Dendritic cell treated with granulocyte-macrophage colony-stimulating factor and Interleukin-4, amounts not matched to agents 40 ng/mL and 50 ng/mL, for 4 days (primary cell): ENCODE measurements around the gene LCN1.

Experiments used
- H3K27ac Mint-ChIP-seq: one replicate; pipeline ENCODE4 v1.8.0; 2022; ENCODE audit warnings: mild to moderate bottlenecking, mixed read lengths
- H3K27me3 Mint-ChIP-seq: one replicate; pipeline ENCODE4 v1.8.0; 2022; ENCODE audit warnings: mild to moderate bottlenecking, mixed read lengths
- H3K36me3 Mint-ChIP-seq: one replicate; pipeline ENCODE4 v1.8.0; 2022; ENCODE audit warnings: low read depth, mixed read lengths
- H3K4me1 Mint-ChIP-seq: one replicate; pipeline ENCODE4 v1.8.0; 2022; ENCODE audit warnings: low read depth, mixed read lengths
- H3K4me3 Mint-ChIP-seq: one replicate; pipeline ENCODE4 v1.8.0; 2022; ENCODE audit warnings: mild to moderate bottlenecking, moderate library complexity, mixed read lengths
- H3K9me3 Mint-ChIP-seq: one replicate; pipeline ENCODE4 v1.8.0; 2022; ENCODE audit warnings: mixed read lengths
- intact Hi-C: fragments of 100-400 bp; cut with micrococcal nuclease; formaldehyde crosslinking; loops from one replicate; pipeline ENCODE4 v1.15.0; 2022

LCN1 gene

DNA sequence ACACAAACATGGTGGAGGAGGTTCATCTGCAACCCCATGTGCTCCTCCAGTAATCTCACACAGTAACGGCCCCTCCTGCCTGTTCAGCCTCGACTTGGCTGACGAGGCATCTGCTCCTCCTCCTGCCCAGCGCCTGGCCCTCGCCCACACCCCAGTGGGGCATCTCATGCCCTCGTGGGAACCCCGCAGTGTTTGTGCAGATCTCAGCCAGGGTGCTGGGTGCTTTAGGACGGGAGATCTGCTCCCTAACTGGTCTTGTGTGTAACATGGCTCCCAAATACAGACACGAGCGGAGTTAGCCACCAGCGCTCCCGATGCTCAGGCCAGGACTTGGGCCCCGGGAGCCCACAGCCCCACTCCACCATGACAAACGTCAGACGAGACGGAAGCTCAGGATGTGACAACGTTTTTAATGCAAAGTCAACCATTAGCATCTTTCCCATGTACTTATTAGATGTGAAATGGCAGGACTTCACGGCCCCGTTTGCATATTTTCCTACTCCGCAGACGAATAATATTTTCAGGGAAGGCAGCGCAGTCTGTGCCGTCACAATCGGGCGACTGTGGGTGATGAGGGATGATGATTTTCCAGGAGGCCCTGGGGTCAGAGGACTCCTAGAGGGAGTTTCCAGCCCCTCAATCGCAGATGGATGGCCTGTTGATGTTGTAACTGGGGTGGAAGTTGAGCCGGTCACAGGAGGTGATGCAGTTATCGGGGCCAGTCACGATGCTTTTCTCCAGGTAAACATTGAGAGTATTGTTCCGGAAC lies 26.3 kb upstream of the LCN1 start:
- Mint-ChIP-seq H3K4me3 (no peak overlapping the region), H3K27ac (no peak overlapping the region), H3K36me3 (peaks cover 10% of the 10 kb centered on the region), H3K4me1 (peaks cover 4% of the 10 kb centered on the region), H3K27me3 (peaks cover 20% of the 10 kb centered on the region), H3K9me3 (no peaks in the 10 kb centered on the region)
- intact Hi-C loops = no loop called here

DNA sequence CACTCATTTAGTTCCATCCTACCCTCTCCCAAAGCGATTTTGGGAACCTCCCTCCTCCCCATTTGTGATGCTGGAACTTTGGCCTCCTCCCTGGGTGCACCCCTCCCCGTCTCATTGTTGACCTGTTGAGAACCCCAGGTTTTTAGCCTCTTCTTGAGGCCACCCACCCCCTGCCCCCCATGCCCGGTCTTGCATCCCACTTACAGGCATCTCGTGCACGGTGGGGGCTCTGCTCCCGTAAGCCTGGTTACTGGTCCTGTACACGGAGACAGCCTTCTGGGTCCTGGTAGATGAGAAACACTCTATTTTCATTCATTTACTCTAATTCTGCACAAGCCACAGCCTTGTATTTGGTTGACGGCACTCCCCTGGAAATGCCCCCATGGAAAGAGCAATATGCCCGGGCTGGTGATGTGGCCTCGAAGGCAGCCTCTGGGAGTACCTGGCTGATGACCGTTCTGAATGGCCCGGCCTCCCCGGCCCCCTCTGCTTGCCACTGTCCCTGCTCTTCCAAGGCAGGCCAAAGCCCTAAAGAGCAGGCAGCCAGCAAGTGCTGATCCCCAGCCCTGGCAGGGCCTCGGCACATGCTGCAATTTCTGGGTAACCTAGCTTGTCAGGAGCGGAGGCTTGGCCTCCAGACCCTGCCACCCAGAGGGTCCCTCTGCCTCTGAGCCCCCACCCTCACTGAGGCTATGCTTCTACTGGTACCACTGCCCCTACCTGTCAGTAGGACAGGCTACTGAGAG lies 22.7 kb upstream of the LCN1 start:
- H3K9me3 Mint-ChIP-seq = no peaks in the 10 kb centered on the region
- peaks cover 30% of the 10 kb centered on the region for H3K36me3 Mint-ChIP-seq
- H3K27ac Mint-ChIP-seq = no peak overlapping the region
- intact Hi-C loops = no loop called here
- no peak overlapping the region for H3K4me3 Mint-ChIP-seq
- H3K27me3 Mint-ChIP-seq = peaks cover 20% of the 10 kb centered on the region
- H3K4me1 Mint-ChIP-seq = peaks cover 25% of the 10 kb centered on the region

DNA sequence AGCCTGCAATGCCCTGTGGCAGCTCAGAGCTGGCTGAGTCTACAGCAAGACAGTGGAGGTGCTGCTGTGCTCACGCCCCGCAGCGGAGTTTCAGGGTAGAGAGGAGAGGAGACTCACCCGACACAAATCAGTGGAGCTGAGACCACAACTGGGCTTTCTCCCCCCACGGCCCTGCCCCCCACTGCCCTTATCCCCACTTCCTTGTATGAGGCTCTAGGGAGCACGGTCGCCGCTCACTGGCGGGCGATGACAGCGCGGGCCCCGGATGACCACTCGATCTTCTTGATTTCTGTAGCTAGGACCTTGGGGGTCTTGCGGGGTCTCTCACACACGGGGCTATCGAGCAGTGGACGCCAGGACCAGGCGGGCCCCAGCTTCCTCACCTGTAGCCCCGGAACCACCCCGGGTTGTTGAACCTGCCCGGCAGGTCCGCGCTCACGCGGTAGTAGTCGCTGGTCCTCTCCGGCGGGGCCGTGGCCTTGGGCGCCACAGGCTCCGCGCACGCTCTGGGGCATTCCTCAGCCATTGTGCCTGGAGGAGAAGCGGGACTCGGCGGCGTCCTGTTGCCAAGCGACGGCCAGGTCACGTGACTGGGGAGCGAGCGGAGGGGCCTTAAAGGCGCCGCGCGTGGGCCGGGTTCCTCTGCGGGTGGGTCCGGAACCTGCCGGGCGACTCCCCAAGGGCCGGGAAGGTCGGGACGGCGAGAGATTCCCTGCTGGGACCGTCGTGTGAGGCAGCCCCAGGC lies 21.7 kb upstream of the LCN1 start:
- H3K4me3 Mint-ChIP-seq = peak overlapping the region; percentile 98
- intact Hi-C loops = no loop called here
- peaks cover 20% of the 10 kb centered on the region for H3K27me3 Mint-ChIP-seq
- H3K9me3 Mint-ChIP-seq = no peaks in the 10 kb centered on the region
- peaks cover 39% of the 10 kb centered on the region for H3K36me3 Mint-ChIP-seq
- H3K4me1 Mint-ChIP-seq = peaks cover 31% of the 10 kb centered on the region
- peak overlapping the region; percentile 92 for H3K27ac Mint-ChIP-seq

- intact Hi-C loops = no loop called here
- peak overlapping the region; percentile 92 for H3K27ac Mint-ChIP-seq
- H3K36me3 Mint-ChIP-seq = peaks cover 45% of the 10 kb centered on the region
- peaks cover 33% of the 10 kb centered on the region for H3K4me1 Mint-ChIP-seq
- H3K27me3 Mint-ChIP-seq = peaks cover 20% of the 10 kb centered on the region
- no peaks in the 10 kb centered on the region for H3K9me3 Mint-ChIP-seq
- peak overlapping the region; percentile 98 for H3K4me3 Mint-ChIP-seq
Measured at GRCh38 chr9:135500071-135500524, 21.1 kb upstream of the LCN1 start.

GRCh38 chr9:135500525-135501260 lies 20.5 kb upstream of the LCN1 start, which contains the start of gene MRPS2:
Gene MRPS2, plus strand, starts transcription at chr9:135500682. Its CDS starts 29 bp downstream, at chr9:135500711.
- intact Hi-C loops = no loop called here
- H3K4me3 Mint-ChIP-seq = peak within 1 kb of the TSS; percentile 98
- H3K27ac Mint-ChIP-seq = peak within 1 kb of the TSS; percentile 92
- peaks cover 20% of the 10 kb centered on the region for H3K27me3 Mint-ChIP-seq
- H3K4me1 Mint-ChIP-seq = peaks cover 33% of the 10 kb centered on the region
- H3K9me3 Mint-ChIP-seq = no peaks in the 10 kb centered on the region
- H3K36me3 Mint-ChIP-seq = peaks cover 49% of the 10 kb centered on the region

DNA sequence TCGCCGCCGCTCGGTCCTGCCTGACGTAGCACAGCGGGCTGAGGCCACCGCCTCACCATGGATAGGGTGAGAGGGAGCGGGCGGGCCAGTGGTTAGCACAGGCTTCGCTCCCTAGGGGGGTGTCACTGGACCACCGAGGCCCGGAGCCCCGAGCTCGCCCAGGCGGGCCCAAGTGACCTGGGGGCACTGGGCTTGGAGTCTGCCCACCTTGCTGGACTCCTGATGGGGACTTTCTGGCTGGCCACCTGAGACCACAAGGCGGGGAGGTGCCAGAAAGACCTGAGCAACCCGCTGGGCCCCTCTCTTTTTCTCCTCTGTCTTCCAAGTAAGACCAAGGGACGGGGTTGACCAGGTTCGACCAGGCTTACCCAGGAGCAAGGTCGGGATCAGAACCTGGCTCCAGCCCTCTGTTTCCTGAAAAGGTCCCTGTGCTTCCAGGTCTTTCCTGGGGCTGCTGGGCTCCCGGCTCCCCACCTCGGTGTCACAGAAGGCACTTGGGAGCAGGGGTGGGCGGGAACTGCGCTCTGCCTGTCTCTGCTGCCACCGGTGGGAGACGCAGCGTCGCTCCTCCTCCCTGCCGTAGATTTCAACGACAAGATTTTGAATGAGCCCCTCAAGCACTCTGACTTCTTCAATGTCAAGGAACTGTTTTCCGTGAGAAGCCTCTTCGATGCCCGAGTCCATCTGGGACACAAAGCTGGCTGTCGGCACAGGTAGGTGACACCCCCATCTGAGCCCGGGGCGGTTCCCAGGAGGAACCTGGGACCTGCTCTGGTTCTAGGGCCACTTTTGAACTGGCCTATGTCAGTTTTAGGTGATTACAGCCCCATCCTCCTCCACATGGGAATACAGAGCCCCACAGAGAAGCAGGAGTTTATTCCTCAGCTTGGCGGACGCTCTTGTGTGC lies 19.7 kb upstream of the LCN1 start:
- Mint-ChIP-seq H3K4me3 (peak overlapping the region; percentile 98), H3K36me3 (peaks cover 49% of the 10 kb centered on the region), H3K27me3 (peaks cover 20% of the 10 kb centered on the region), H3K4me1 (peaks cover 33% of the 10 kb centered on the region), H3K27ac (peak overlapping the region; percentile 92), H3K9me3 (no peaks in the 10 kb centered on the region)
- intact Hi-C loops = no loop called here

GRCh38 chr9:135502168-135502872 lies 18.9 kb upstream of the LCN1 start:
- peak overlapping the region; percentile 98 for H3K4me3 Mint-ChIP-seq
- peaks cover 16% of the 10 kb centered on the region for H3K27me3 Mint-ChIP-seq
- H3K4me1 Mint-ChIP-seq = peaks cover 33% of the 10 kb centered on the region
- H3K9me3 Mint-ChIP-seq = no peaks in the 10 kb centered on the region
- peak overlapping the region; percentile 40 for H3K27ac Mint-ChIP-seq
- intact Hi-C loops = no loop called here
- peaks cover 49% of the 10 kb centered on the region for H3K36me3 Mint-ChIP-seq

DNA sequence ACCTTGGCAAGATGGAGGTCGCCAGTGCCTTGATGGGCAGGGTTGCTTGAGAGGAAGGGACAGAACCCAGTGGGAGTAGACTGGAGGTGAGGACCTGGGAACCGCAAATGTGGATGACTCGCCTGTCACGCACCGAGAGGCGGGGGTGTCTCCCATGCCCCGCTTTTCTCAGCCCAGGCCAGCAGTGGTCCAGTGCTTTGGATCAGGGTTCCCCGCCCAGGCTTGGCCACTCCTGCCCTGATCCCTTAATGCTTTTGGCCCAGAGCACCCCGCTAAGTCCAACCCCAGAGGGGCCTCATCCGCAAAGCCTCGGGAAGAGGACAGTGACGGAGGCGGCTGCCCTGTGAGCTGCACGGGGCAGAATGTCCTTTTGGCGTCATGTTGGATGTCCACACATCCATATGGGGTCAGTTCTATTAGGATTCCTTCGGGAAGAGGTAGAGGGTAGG lies 18.3 kb upstream of the LCN1 start:
- H3K36me3 Mint-ChIP-seq = peaks cover 49% of the 10 kb centered on the region
- intact Hi-C loops = no loop called here
- H3K9me3 Mint-ChIP-seq = no peaks in the 10 kb centered on the region
- peak overlapping the region; percentile 40 for H3K27ac Mint-ChIP-seq
- no peak overlapping the region for H3K4me3 Mint-ChIP-seq
- H3K27me3 Mint-ChIP-seq = peaks cover 12% of the 10 kb centered on the region
- peaks cover 33% of the 10 kb centered on the region for H3K4me1 Mint-ChIP-seq

DNA sequence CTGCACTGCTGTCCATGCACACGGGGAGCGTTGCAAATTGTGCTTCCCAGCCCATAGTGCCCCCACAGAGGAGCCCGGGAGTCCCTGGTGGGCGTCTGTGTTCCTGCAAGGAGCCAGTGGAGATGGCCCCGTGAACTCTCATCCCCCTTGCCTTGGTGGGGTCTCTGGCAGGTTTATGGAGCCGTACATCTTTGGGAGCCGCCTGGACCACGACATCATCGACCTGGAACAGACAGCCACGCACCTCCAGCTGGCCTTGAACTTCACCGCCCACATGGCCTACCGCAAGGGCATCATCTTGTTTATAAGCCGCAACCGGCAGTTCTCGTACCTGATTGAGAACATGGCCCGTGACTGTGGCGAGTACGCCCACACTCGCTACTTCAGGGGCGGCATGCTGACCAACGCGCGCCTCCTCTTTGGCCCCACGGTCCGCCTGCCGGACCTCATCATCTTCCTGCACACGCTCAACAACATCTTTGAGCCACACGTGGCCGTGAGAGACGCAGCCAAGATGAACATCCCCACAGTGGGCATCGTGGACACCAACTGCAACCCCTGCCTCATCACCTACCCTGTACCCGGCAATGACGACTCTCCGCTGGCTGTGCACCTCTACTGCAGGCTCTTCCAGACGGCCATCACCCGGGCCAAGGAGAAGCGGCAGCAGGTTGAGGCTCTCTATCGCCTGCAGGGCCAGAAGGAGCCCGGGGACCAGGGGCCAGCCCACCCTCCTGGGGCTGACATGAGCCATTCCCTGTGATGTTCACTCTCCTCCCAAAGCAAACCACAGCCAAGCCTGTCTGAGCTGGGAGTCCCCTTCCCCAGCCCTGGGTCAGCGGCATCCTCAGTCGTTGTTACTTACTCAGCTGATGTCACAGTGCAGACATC lies 17.6 kb upstream of the LCN1 start:
- no peak overlapping the region for H3K4me3 Mint-ChIP-seq
- intact Hi-C loops = no loop called here
- peaks cover 7% of the 10 kb centered on the region for H3K27me3 Mint-ChIP-seq
- H3K9me3 Mint-ChIP-seq = peaks cover 2% of the 10 kb centered on the region
- H3K4me1 Mint-ChIP-seq = peaks cover 33% of the 10 kb centered on the region
- peaks cover 49% of the 10 kb centered on the region for H3K36me3 Mint-ChIP-seq
- H3K27ac Mint-ChIP-seq = no peak overlapping the region

- intact Hi-C loops = no loop called here
- no peak overlapping the region for H3K4me3 Mint-ChIP-seq
- peaks cover 12% of the 10 kb centered on the region for H3K9me3 Mint-ChIP-seq
- H3K36me3 Mint-ChIP-seq = peaks cover 49% of the 10 kb centered on the region
- H3K27ac Mint-ChIP-seq = no peak overlapping the region
- peaks cover 4% of the 10 kb centered on the region for H3K27me3 Mint-ChIP-seq
- H3K4me1 Mint-ChIP-seq = peaks cover 31% of the 10 kb centered on the region
Measured at GRCh38 chr9:135504262-135505243, 16.7 kb upstream of the LCN1 start.
